Testis (tissue), 2 donors: ENCODE measurements around the gene GLMP.

Experiments
- POLR2A ChIP-seq: fragments of 450-650 bp; IDR thresholded peaks from one replicate; pipeline ENCODE4 v1.6.1; 2017; ENCODE audit warnings: antibody characterized with exemption, mild to moderate bottlenecking, moderate library complexity
- TF ChIP-seq, protein P1 (sequence below), 3 experiments: fragments of 450-650 bp in 2 of 3; fragments of 200-600 bp in 1 of 3; sonication (generic) in 1 of 3; IDR thresholded peaks; one replicate each; pipeline ENCODE4 v1.5.1; 2016 to 2019; ENCODE audit warnings: antibody characterized with exemption in 3 of 3, mild to moderate bottlenecking in 2 of 3, moderate library complexity in 1 of 3

DNA sequence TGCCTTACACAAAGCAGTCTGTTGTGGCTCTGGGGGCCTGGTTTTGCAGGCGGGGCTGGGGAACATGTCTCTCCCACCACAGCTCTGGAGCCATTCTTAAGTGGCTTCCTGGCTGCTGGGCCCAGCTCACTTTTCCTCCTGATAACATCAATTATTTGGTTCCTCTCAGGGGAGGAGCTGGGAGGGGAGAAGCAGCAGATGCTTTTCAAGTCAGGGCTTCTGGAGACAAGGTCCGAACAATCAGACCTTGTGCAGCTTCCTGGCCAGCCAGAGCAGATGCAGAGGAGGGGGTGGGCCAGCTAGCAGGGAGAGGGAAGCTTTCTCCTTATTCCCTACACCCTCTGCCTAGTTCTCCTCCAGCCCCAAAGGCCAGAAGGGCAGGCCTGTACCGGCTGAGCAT is 44.0 kb downstream of the GLMP start:
- TF ChIP-seq, protein P1, sequence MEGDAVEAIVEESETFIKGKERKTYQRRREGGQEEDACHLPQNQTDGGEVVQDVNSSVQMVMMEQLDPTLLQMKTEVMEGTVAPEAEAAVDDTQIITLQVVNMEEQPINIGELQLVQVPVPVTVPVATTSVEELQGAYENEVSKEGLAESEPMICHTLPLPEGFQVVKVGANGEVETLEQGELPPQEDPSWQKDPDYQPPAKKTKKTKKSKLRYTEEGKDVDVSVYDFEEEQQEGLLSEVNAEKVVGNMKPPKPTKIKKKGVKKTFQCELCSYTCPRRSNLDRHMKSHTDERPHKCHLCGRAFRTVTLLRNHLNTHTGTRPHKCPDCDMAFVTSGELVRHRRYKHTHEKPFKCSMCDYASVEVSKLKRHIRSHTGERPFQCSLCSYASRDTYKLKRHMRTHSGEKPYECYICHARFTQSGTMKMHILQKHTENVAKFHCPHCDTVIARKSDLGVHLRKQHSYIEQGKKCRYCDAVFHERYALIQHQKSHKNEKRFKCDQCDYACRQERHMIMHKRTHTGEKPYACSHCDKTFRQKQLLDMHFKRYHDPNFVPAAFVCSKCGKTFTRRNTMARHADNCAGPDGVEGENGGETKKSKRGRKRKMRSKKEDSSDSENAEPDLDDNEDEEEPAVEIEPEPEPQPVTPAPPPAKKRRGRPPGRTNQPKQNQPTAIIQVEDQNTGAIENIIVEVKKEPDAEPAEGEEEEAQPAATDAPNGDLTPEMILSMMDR (IDR thresholded peaks at IDR 0.05): no peak
- TF ChIP-seq POLR2A: no peak
